G401 (cell line): Measurements from ENCODE around the gene SELENOO. TPM values are rescaled to one million over a fixed set of nuclear protein-coding genes. Genes with fewer than 3 reads are reported as not detected.

ENCODE experiments used
- DNase-seq: peaks from one replicate; pipeline ENCODE4 v3.0.0-alpha.2; 2015; ENCODE audit warnings: low spot score
- in situ Hi-C: cut with HindIII; loops from 2 replicates; pipeline ENCODE4 v1.10.0; 2016; ENCODE audit warnings: low sequenced_read_pairs, mixed read lengths
- total RNA-seq: library from RNA; depleted of rRNA; stranded (reverse); fragments of >200 nt; shearing (Covaris generic); gene quantifications from 2 replicates; pipeline ENCODE4 v1.2.3, GENCODE V29; 2014

SELENOO gene
- total RNA-seq, 1 experiment from 2014 or later, result 40.7 TPM

DNA sequence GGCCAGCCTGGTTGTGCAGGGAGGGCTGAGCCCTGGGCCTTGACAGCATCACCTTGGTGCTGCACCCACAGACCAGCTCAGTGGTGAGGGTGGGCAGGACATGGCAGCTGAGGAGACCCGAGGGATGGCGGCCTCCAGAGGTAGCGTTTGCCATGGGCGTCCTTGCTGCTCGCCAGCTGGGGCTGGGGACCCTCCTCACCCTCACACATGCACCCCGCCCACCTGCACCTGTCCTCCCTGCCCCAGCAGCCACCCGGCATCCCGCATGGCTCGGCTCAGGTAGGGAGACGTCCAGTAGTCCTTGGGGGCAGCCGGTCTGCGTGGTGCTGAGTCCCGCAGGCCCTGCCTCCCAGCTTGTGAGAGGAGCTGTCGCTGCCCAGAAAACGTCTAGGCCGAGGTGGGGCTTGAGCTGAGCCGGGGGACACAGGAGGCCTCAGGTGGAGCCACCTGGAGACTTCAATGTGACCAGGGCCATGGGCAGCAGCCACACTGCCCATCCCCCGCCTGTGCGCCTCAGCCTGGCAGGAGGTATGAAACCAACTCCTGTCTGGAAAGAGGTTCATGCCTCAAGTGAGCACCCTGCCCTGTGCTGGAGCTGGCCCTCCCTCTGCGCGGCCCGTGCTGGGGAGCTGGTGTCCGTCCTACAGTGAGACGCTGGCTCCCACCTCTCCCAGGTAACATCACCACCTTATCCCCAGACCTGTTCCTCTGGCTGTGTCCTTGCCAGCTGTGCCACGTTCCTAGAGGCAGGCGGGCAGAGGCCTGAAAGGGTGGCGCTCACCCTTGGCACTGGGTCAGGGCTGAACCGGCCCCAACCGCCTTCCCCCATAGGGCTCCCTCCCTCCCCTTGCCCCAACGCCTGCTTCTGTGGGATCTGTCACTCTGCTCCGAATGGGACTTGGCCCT is 18.4 kb upstream of the SELENOO start:
- in situ Hi-C loops, result no loop called here
- DNase-seq, result no peak

- DNase-seq, result no peak
- in situ Hi-C loops, result no loop called here
Measured at GRCh38 chr22:50183141-50183971, 17.5 kb upstream of the SELENOO start.

DNA sequence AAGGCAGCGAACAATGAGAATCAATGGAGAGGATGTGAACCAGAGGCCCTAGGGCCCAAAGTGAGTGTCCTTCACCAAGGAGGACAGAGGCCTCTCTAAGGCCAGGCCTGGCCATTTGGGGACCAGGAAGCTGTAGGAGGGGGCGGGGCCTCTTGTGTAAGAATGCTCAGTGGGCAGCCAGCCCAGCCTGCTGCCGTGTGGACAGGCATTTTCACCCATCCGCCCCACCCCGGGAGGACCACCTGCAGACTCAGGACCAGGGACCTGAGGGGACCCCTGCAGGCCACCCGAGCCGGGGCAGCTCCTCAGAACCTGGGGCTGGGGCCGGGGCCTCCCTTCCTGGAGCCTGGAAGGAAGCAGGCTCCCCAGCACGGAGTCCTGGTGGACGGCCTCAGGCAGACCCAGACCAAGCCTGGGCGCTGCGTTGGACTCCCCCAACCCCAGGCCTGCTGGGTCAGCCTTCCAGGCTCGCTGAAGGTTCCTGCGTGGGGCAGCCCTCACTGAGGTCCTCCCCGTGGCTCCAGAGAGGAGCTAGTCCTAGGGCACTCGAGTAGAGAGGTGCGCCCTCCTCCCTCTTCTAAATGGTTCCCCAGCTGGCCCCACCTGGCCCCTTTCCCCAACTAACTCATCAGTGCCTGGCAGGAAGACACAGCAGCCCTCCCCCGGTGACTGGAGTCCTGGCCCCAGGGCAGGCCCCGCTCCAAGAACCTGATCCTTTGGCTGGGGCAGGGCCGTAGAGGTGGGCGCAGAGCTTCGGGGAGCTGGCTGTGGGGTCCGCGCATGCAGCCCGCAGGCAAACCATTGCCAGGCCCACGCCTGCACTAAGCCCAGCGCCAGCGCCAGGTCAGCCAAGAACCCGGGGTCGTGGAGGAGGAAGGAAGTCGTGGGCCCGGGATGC is 16.6 kb upstream of the SELENOO start:
- in situ Hi-C loops, result no loop called here
- DNase-seq, result peak; percentile 89

DNA sequence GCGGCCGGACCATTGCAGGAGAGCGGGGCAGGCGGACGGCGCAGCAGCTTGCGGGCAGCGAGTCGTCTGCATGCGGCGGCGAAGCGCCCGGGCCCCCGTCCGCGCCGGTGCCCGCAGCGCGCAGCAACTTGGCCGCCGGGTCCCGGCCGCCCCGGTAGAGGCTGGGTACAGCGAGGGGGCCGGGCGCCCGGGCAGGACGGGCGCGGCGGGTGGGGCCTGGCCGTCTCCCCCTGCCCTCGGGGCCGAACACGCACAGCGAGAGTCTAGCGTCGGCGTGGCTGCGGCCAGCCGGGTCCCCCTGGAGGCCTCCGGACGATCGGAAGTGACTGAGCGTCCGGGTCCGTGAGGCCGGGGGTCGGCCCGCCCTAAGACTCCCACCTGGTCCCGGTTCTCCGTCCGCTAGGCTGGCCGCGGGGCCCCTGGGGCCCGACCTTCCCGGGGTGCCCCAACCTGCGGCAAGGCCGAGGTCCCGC is 15.9 kb upstream of the SELENOO start:
- in situ Hi-C loops, result no loop called here
- DNase-seq, result no peak

GRCh38 chr22:50185375-50186087 is 15.3 kb upstream of the SELENOO start, which contains the start of gene TRABD:
TSS of gene TRABD (plus strand) at chr22:50185913. CDS start at chr22:50193061, 7,148 bp downstream.
- DNase-seq, result peak; percentile 83
- in situ Hi-C loops, result no loop called here

- in situ Hi-C loops, result no loop called here
- no peak for DNase-seq
Measured at GRCh38 chr22:50186181-50186714, 14.6 kb upstream of the SELENOO start.

GRCh38 chr22:50186761-50187523 is 13.9 kb upstream of the SELENOO start:
- in situ Hi-C loops, result no loop called here

GRCh38 chr22:50188356-50188755 is 12.5 kb upstream of the SELENOO start:
- in situ Hi-C loops, result no loop called here
- DNase-seq, result no peak

More at GRCh38 chr22:50186761-50187523, 13.9 kb upstream of the SELENOO start:
- DNase-seq, result no peak

- in situ Hi-C loops, result no loop called here
- DNase-seq, result no peak
Measured at GRCh38 chr22:50189184-50189848, 11.5 kb upstream of the SELENOO start.

DNA sequence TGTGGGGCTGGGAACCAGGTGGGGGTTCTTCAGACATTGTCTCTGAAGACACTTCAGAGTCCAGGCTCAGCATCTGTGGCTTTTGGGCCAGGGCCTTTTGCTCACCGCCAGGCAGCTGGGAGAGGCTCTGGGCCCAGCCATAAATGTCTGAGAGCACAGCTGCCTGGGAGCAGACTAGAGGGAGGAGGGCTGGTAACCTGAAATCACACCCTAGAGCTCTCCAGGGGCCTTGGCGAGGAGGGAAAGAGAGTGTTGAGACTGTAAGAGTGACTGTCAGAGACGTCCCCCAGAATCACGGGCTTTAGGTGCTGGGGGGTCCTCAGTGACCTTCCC is 11.0 kb upstream of the SELENOO start:
- in situ Hi-C loops, result no loop called here
- no peak for DNase-seq

- DNase-seq, result no peak
- in situ Hi-C loops, result no loop called here
Measured at GRCh38 chr22:50190182-50190940, 10.4 kb upstream of the SELENOO start.

DNA sequence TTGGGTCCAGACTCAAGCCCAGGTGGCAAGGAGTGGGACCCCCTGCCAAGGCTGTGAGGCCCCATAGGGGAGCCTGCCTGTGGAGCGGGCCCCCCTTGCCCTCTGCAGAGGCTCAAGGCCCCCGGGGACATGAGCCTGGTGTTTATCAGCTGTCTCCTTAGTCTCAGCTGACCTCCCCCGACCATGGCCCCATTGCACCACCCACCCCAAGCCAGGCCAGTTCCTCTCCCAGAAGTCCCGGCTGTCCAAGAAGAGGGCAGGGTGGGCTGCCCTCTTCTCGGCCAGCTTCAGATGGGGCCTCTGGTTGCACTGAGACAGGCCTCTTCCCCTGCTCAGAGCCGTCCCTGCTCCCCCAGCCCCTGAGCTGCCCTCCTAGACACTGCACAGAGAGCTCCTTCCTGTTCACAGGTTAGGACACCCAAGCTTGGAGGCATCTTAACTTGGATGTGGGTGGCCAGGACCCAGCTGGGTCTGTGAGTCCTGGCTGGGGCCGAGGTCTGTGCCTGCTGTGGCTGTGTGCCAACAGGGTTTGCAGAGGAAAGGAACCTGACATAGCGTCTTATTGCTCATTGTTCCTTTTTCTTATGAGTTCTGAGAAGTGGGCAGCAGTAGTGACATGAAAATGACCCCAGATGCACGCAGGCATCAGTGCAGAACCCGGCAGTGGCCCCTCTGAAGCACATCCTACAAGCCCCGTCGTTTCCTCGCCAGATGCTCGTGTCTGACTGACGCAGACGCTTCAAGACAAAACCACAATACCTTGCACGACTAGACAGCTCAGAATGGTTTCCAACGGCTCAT is 9.7 kb upstream of the SELENOO start:
- DNase-seq, result no peak
- in situ Hi-C loops, result no loop called here

DNA sequence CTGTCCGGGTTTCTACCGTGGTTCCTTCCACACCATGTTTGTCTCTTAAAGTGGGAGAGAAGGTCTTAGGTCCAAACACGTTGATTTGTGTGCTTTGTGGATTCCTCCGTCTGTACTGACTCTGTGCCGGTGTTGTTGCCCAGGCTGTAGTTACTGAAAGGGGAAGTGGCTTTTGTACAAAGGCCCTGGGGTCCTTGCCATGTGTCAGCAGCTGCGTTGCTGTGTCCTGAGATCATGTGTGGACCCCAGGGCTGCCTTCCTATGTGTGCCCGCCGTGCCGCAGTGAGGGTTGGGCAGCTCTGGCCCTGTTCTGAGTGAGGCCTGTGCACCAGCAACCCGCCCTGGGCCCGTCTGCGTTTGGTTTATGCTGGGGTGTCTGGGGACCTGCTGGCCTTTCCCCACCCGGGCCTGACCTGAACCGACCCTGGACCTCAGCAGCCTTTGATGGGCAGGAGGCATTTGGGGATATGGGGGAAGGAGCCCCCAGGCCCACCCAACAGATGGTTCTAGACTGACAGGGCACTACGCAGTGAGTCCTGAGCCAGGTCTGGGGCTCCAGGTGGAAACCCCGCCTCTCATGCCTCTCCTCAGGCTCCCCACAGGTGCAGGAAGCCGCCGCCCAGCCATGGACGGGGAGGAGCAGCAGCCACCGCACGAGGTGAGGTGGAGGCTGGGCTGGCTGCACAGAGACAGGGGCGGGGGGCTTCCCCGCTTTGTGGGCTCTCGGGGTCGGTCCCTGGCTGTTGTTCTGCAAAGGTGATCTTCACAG is 8.2 kb upstream of the SELENOO start:
- no peak for DNase-seq
- in situ Hi-C loops, result no loop called here

GRCh38 chr22:50193621-50194020 is 7.2 kb upstream of the SELENOO start:
- in situ Hi-C loops, result no loop called here
- no peak for DNase-seq
